Measurements from ENCODE around the gene GPHN. TPM values are rescaled to one million over a fixed set of nuclear protein-coding genes. Genes with fewer than 3 reads are reported as not detected.
"Not testable (repeated sequence)": the region's sequence is repeated elsewhere in the genome, so short reads cannot be mapped to it uniquely, and the experiment has no call there.

The GPHN gene
- total RNA-seq, 1 donor from 2014 or later: 12.5 TPM

GRCh38 chr14:67056684-67057083, 548.7 kb downstream of the GPHN start:
- H3K27me3 ChIP-seq: no peaks in the 10 kb centered on the region
- H3K4me3 ChIP-seq: no peak overlapping the region
- H3K9me3 ChIP-seq: no peaks in the 10 kb centered on the region
- H3K27ac ChIP-seq: no peak overlapping the region
- intact Hi-C loops (cut with DNase I): no loop called here
- no peak for DNase-seq (ENCODE audit: extremely low spot score in 2 of 2)
- TF ChIP-seq POLR2AphosphoS5 (IDR thresholded peaks at IDR 0.05; ENCODE audit: insufficient read depth in 1 of 2, low read depth in 1 of 2) (no peak), CTCF (IDR thresholded peaks at IDR 0.05) (no peak), POLR2A (IDR thresholded peaks at IDR 0.05) (no peak)
- H3K4me1 ChIP-seq: no peaks in the 10 kb centered on the region
- H3K36me3 ChIP-seq: no peaks in the 10 kb centered on the region

GRCh38 chr14:67059596-67059995, 551.6 kb downstream of the GPHN start:
- no peak for DNase-seq (ENCODE audit: extremely low spot score in 2 of 2)
- Histone ChIP-seq H3K36me3 (no peaks in the 10 kb centered on the region), H3K27me3 (no peaks in the 10 kb centered on the region), H3K4me1 (no peaks in the 10 kb centered on the region), H3K27ac (no peak overlapping the region), H3K4me3 (no peak overlapping the region), H3K9me3 (no peaks in the 10 kb centered on the region)
- intact Hi-C loops (cut with DNase I): no loop called here
- no peak for TF ChIP-seq POLR2AphosphoS5 (IDR thresholded peaks at IDR 0.05; ENCODE audit: insufficient read depth in 1 of 2, low read depth in 1 of 2)
- no peak for TF ChIP-seq POLR2A (IDR thresholded peaks at IDR 0.05)
- TF ChIP-seq CTCF (IDR thresholded peaks at IDR 0.05): no peak

GRCh38 chr14:67060546-67060945, 552.6 kb downstream of the GPHN start:
- Histone ChIP-seq H3K4me3 (no peak overlapping the region), H3K27ac (no peak overlapping the region), H3K9me3 (no peaks in the 10 kb centered on the region), H3K36me3 (no peaks in the 10 kb centered on the region), H3K27me3 (no peaks in the 10 kb centered on the region), H3K4me1 (no peaks in the 10 kb centered on the region)
- TF ChIP-seq POLR2A (IDR thresholded peaks at IDR 0.05): no peak
- TF ChIP-seq CTCF (IDR thresholded peaks at IDR 0.05): no peak
- intact Hi-C loops (cut with DNase I): no loop called here
- DNase-seq (ENCODE audit: extremely low spot score in 2 of 2): no peak

- H3K9me3 ChIP-seq; H3K36me3 ChIP-seq; H3K4me3 ChIP-seq; H3K27me3 ChIP-seq; H3K4me1 ChIP-seq; DNase-seq (ENCODE audit: extremely low spot score in 2 of 2); intact Hi-C loops (cut with DNase I); H3K27ac ChIP-seq: not testable (repeated sequence)
Measured at GRCh38 chr14:67067070-67067814, 559.3 kb downstream of the GPHN start.

GRCh38 chr14:67068251-67068650, 560.3 kb downstream of the GPHN start:
- Histone ChIP-seq H3K9me3 (no peaks in the 10 kb centered on the region), H3K36me3 (no peaks in the 10 kb centered on the region), H3K27ac (no peak overlapping the region), H3K4me1 (no peaks in the 10 kb centered on the region), H3K27me3 (no peaks in the 10 kb centered on the region), H3K4me3 (no peak overlapping the region)
- intact Hi-C loops (cut with DNase I): no loop called here
- TF ChIP-seq POLR2A (IDR thresholded peaks at IDR 0.05) (no peak), POLR2AphosphoS5 (IDR thresholded peaks at IDR 0.05; ENCODE audit: insufficient read depth in 1 of 2, low read depth in 1 of 2) (no peak)
- no peak for DNase-seq (ENCODE audit: extremely low spot score in 2 of 2)

- H3K4me1 ChIP-seq: no peaks in the 10 kb centered on the region
- TF ChIP-seq POLR2AphosphoS5 (IDR thresholded peaks at IDR 0.05; ENCODE audit: insufficient read depth in 1 of 2, low read depth in 1 of 2) (no peak), CTCF (IDR thresholded peaks at IDR 0.05) (no peak), POLR2A (IDR thresholded peaks at IDR 0.05) (no peak)
- H3K27ac ChIP-seq: no peak overlapping the region
- no peak overlapping the region for H3K4me3 ChIP-seq
- H3K36me3 ChIP-seq: no peaks in the 10 kb centered on the region
- no peaks in the 10 kb centered on the region for H3K9me3 ChIP-seq
- no peak for DNase-seq (ENCODE audit: extremely low spot score in 2 of 2)
- no peaks in the 10 kb centered on the region for H3K27me3 ChIP-seq
- intact Hi-C loops (cut with DNase I): no loop called here
Measured at GRCh38 chr14:67071506-67071905, 563.6 kb downstream of the GPHN start.
